CD4-positive, alpha-beta T cell (primary cell): ENCODE measurements around the gene CPNE7. TPM values are rescaled to one million over a fixed set of nuclear protein-coding genes. Genes with fewer than 3 reads are reported as not detected.
A peak's percentile ranks its signal among the peaks of the same experiment; 100 is the strongest.

Experiments
- ATAC-seq: fragments of 200-7000 bp; cut with Tn5 transposase; one replicate; pipeline ENCODE4 v1.10.0; 2022; ENCODE audit warnings: mild to moderate bottlenecking; ENCODE audit not compliant: poor library complexity
- CTCF ChIA-PET: fragments of 350-600 bp; sonication (Branson Sonifier 250); formaldehyde crosslinking; loops from one replicate; lab custom pipeline; 2021; ENCODE audit warnings: antibody characterized with exemption, inconsistent platforms; lab: Charles Lee
- POLR2A ChIA-PET: fragments of 350-600 bp; sonication (Branson Sonifier 250); formaldehyde crosslinking; loops from one replicate; lab custom pipeline; 2021; ENCODE audit warnings: antibody characterized with exemption, inconsistent platforms; lab: Charles Lee
- DNase-seq, 14 experiments: peaks; one replicate each; pipeline ENCODE4 v3.0.0-alpha.2; 2013 to 2020; ENCODE audit warnings: mixed read lengths in 2 of 14
- H3K27ac ChIP-seq, 2 donors: one replicate each; pipeline versions ENCODE4 v1.5.1 to v1.7.0; 2013; ENCODE audit warnings: low read length in 2 of 2, low read depth in 1 of 2, mild to moderate bottlenecking in 1 of 2
- H3K27me3 ChIP-seq, 2 experiments: 1 replicate in 1 of 2; 2 replicates in 1 of 2; pipeline versions ENCODE4 v1.6.1 to v1.7.0; 2013; ENCODE audit warnings: low read length in 2 of 2, control low read depth in 1 of 2, mild to moderate bottlenecking in 1 of 2, moderate library complexity in 1 of 2; ENCODE audit not compliant: insufficient read depth in 2 of 2, control insufficient read depth in 1 of 2
- H3K36me3 ChIP-seq: one replicate; pipeline ENCODE4 v1.6.1; 2013; ENCODE audit warnings: low read length, control low read depth; ENCODE audit not compliant: insufficient read depth
- H3K4me1 ChIP-seq: one replicate; pipeline ENCODE4 v1.6.1; 2013; ENCODE audit warnings: low read length, control low read depth; ENCODE audit not compliant: insufficient read depth
- H3K4me3 ChIP-seq: one replicate; pipeline ENCODE4 v1.5.1; 2013; ENCODE audit warnings: mild to moderate bottlenecking, low read length, moderate library complexity
- H3K9me3 ChIP-seq, 2 experiments: 1 replicate in 1 of 2; 2 replicates in 1 of 2; pipeline versions ENCODE4 v1.6.1 to v1.7.0; 2013; ENCODE audit warnings: low read length in 2 of 2, mild to moderate bottlenecking in 2 of 2, control low read depth in 1 of 2, moderate library complexity in 1 of 2; ENCODE audit not compliant: control insufficient read depth in 1 of 2, insufficient read depth in 1 of 2
- H3K27ac Mint-ChIP-seq: one replicate; pipeline ENCODE4 v1.8.0; 2020; ENCODE audit warnings: mixed read lengths
- H3K27me3 Mint-ChIP-seq: one replicate; pipeline ENCODE4 v1.8.0; 2021; ENCODE audit warnings: mixed read lengths
- H3K36me3 Mint-ChIP-seq: one replicate; pipeline ENCODE4 v1.8.0; 2021; ENCODE audit warnings: low read depth, mixed read lengths
- H3K4me1 Mint-ChIP-seq: one replicate; pipeline ENCODE4 v1.8.0; 2021; ENCODE audit warnings: low read depth, mixed read lengths
- H3K4me3 Mint-ChIP-seq: one replicate; pipeline ENCODE4 v1.8.0; 2020; ENCODE audit warnings: mild to moderate bottlenecking, mixed read lengths
- H3K9me3 Mint-ChIP-seq: one replicate; pipeline ENCODE4 v1.8.0; 2020; ENCODE audit warnings: mixed read lengths
- CTCF ChIP-seq: fragments of 200-600 bp; IDR thresholded peaks from one replicate; pipeline ENCODE4 v1.8.0; 2022; ENCODE audit warnings: antibody characterized with exemption, mild to moderate bottlenecking
- intact Hi-C, 2 experiments: fragments of 100-400 bp; cut with DNase I in 1 of 2; cut with micrococcal nuclease in 1 of 2; formaldehyde crosslinking; loops; one replicate each; pipeline versions ENCODE4 v1.15.1 to v1.9.0; 2023 to 2025; cut with DNase I, micrococcal nuclease
- total RNA-seq, 174 experiments: library from RNA in 2 of 174; stranded (reverse) in 2 of 174; gene quantifications; one replicate each; pipeline ENCODE4 v1.2.3 and lab custom pipeline; 2021 to 2026

The CPNE7 gene
- total RNA-seq, 2 experiments from 2014 or later: 1.0 to 1.3 TPM

GRCh38 chr16:89600956-89601355 is 25.4 kb downstream of the CPNE7 start:
- Mint-ChIP-seq H3K36me3 (no peaks in the 10 kb centered on the region), H3K27ac (no peak overlapping the region), H3K4me3 (no peak overlapping the region), H3K27me3 (no peaks in the 10 kb centered on the region), H3K4me1 (peaks cover 12% of the 10 kb centered on the region), H3K9me3 (no peaks in the 10 kb centered on the region)
- H3K27me3 ChIP-seq: no peaks in the 10 kb centered on the region
- no peak for ATAC-seq
- H3K9me3 ChIP-seq: no peaks in the 10 kb centered on the region
- ChIA-PET CTCF (no interaction called here), POLR2A (no interaction called here)
- peaks cover 21% of the 10 kb centered on the region for H3K4me1 ChIP-seq
- no peaks in the 10 kb centered on the region for H3K36me3 ChIP-seq
- no peak for TF ChIP-seq CTCF
- intact Hi-C loops: no loop called here
- no peak overlapping the region for H3K27ac ChIP-seq
- no peak for DNase-seq
- H3K4me3 ChIP-seq: no peak overlapping the region

- no peak for ATAC-seq
- Histone ChIP-seq H3K4me3 (no peak overlapping the region), H3K36me3 (no peaks in the 10 kb centered on the region), H3K27ac (no peak overlapping the region), H3K9me3 (no peaks in the 10 kb centered on the region), H3K4me1 (peaks cover 21% of the 10 kb centered on the region), H3K27me3 (no peaks in the 10 kb centered on the region)
- Mint-ChIP-seq H3K27me3 (no peaks in the 10 kb centered on the region), H3K27ac (no peak overlapping the region), H3K9me3 (no peaks in the 10 kb centered on the region), H3K4me1 (peaks cover 12% of the 10 kb centered on the region), H3K4me3 (no peak overlapping the region), H3K36me3 (no peaks in the 10 kb centered on the region)
- POLR2A ChIA-PET: no interaction called here
- CTCF ChIA-PET: interaction anchor here (0.6 kb wide), 1 partner anchor 94 kb away, joined by 4 read pairs; no protein-coding TSS in a partner anchor
- TF ChIP-seq CTCF: no peak
- DNase-seq: no peak
- intact Hi-C loops: no loop called here
Measured at GRCh38 chr16:89601906-89602272, 26.3 kb downstream of the CPNE7 start.

- no peak for TF ChIP-seq CTCF
- Histone ChIP-seq H3K36me3 (no peaks in the 10 kb centered on the region), H3K4me1 (peaks cover 21% of the 10 kb centered on the region), H3K4me3 (peak overlapping the region; percentile 3), H3K9me3 (no peaks in the 10 kb centered on the region), H3K27ac (no peak overlapping the region), H3K27me3 (no peaks in the 10 kb centered on the region)
- Mint-ChIP-seq H3K9me3 (no peaks in the 10 kb centered on the region), H3K4me3 (peak overlapping the region; percentile 51), H3K27me3 (no peaks in the 10 kb centered on the region), H3K27ac (no peak overlapping the region), H3K4me1 (peaks cover 12% of the 10 kb centered on the region), H3K36me3 (no peaks in the 10 kb centered on the region)
- ATAC-seq (peak; percentile 81), DNase-seq (peak in 12 of 14 experiments; percentile 28 to 72 (median 52))
- ChIA-PET CTCF (interaction anchor here (0.6 kb wide), 1 partner anchor 94 kb away, joined by 4 read pairs; no protein-coding TSS in a partner anchor), POLR2A (no interaction called here)
- intact Hi-C loops: no loop called here
Measured at GRCh38 chr16:89602273-89602951, 26.9 kb downstream of the CPNE7 start.
